ENCODE measurements around the gene ST6GAL1. TPM values are rescaled to one million over a fixed set of nuclear protein-coding genes. Genes with fewer than 3 reads are reported as not detected.

ST6GAL1 gene
- total and polyA plus RNA-seq, 2 of the 4 experiments (the other 2 are of a cell fraction) = 1.4 to 2.9 TPM

DNA sequence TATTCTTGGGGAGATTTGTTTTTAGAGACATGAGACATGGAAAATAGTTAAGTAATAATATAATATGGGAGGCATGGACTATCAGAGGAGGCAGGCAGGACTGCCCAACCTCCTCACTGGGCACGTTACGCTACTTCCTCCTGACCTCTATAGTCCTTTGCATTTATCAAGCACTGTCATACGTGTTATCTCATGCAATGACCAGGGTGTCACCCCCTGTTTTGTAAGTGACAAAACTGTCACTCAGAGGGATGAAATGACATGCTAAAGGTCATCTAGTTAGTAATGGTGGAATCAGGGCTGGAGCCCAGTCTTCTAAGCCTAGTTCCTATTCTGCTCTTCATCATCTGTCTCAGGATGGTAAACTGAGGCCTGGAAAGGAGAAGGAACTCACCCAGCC is 66.7 kb downstream of the ST6GAL1 start:
- dilution Hi-C loops (cut with HindIII; ENCODE audit: low sequenced_read_pairs, unreplicated experiment) (no loop called here), intact Hi-C loops (cut with micrococcal nuclease) (no loop called here), in situ Hi-C loops (cut with MboI; ENCODE audit: low sequenced_read_pairs) (no loop called here)
- H3K36me3 ChIP-seq (ENCODE audit: control insufficient read depth, insufficient read depth, low read length) = no peaks in the 10 kb centered on the region
- H2AK9ac ChIP-seq (replicated peaks; ENCODE audit: low read depth, low read length, poor library complexity) = no peak overlapping the region
- H3K14ac ChIP-seq (replicated peaks; ENCODE audit: low read depth, low read length) = no peak overlapping the region
- no peak overlapping the region for H2BK5ac ChIP-seq (ENCODE audit: low read depth, low read length, poor library complexity, severe bottlenecking)
- H2BK15ac ChIP-seq (ENCODE audit: low read depth, low read length) = no peak overlapping the region
- H4K91ac ChIP-seq (ENCODE audit: insufficient read depth, low read depth, low read length) = no peak overlapping the region
- DNase-seq (no peak), ATAC-seq (ENCODE audit: low read depth) (no peak)
- ChIA-PET CTCF (no interaction called here), POLR2A (ENCODE audit: unreplicated experiment) (no interaction called here)
- H3K4me3 ChIP-seq (ENCODE audit: insufficient read depth, low read depth, low read length) = no peak overlapping the region
- 100% methylated on average over 1 of the region's 3 CpGs; no CpG with 5 or more reads in 1 of the 2 experiments for WGBS, 2 experiments (ENCODE audit: extremely low coverage in 2 of 2, insufficient read length in 1 of 2)
- no peak overlapping the region for H4K8ac ChIP-seq (ENCODE audit: low read depth in 2 of 2, low read length in 2 of 2)
- no peak overlapping the region for H3K9ac ChIP-seq (ENCODE audit: low read depth, low read length)
- no peak overlapping the region for H3K23ac ChIP-seq (ENCODE audit: low read depth, low read length)
- H3K9me3 ChIP-seq (ENCODE audit: control insufficient read depth, insufficient read depth, low read length) = no peaks in the 10 kb centered on the region
- H3K4ac ChIP-seq (ENCODE audit: low read depth, low read length) = no peak overlapping the region
- H3K27ac ChIP-seq (ENCODE audit: insufficient read depth, low read length) = no peak overlapping the region
- H4K20me1 ChIP-seq (ENCODE audit: insufficient read depth, low read length) = no peaks in the 10 kb centered on the region
- H2BK20ac ChIP-seq (ENCODE audit: low read depth, low read length) = no peak overlapping the region
- no peak overlapping the region for H2BK120ac ChIP-seq (ENCODE audit: low read depth, low read length)
- no peak overlapping the region for H2AK5ac ChIP-seq (ENCODE audit: low read depth, low read length)
- H3K27me3 ChIP-seq (ENCODE audit: control insufficient read depth, insufficient read depth, low read length) = no peaks in the 10 kb centered on the region
- BruUV-seq (replicated peaks) = no TSS peak
- no peaks in the 10 kb centered on the region; the same call in 1 of the 2 replicates for H3K9me1 ChIP-seq (ENCODE audit: insufficient read depth, low read length)
- no peak overlapping the region for H2AFZ ChIP-seq (replicated peaks; ENCODE audit: low read length, poor library complexity)
- H4K5ac ChIP-seq (ENCODE audit: low read depth, low read length) = no peak overlapping the region
- H3K56ac ChIP-seq (ENCODE audit: extremely low read depth, insufficient read depth, low read length) = no peak overlapping the region
- H3K18ac ChIP-seq (ENCODE audit: low read depth, low read length) = no peak overlapping the region
- H3K4me1 ChIP-seq (ENCODE audit: control insufficient read depth, insufficient read depth, low read length) = peaks cover 2% of the 10 kb centered on the region; the same call in 1 of the 2 replicates
- H3K4me2 ChIP-seq (ENCODE audit: low read depth, low read length) = no peak overlapping the region
- TF ChIP-seq ELK1 (IDR thresholded peaks at IDR 0.05; ENCODE audit: borderline replicate concordance, low read depth, low read length) (no peak), CEBPB (IDR thresholded peaks at IDR 0.05; ENCODE audit: low read depth, low read length) (no peak), RCOR1 (IDR thresholded peaks at IDR 0.05; ENCODE audit: insufficient replicate concordance, low read length) (no peak)
- no peaks in the 10 kb centered on the region for H3K79me1 ChIP-seq (ENCODE audit: low read depth in 1 of 2, low read length in 2 of 2)
